Body of pancreas (tissue), 4 donors: ENCODE measurements around the gene OSBPL5.

Experiments used
- POLR2A ChIP-seq, 3 donors: fragments of 450-650 bp; IDR thresholded peaks; one replicate each; pipeline ENCODE4 v1.6.1; 2016; ENCODE audit warnings: antibody characterized with exemption in 3 of 3, mild to moderate bottlenecking in 2 of 3
- TF ChIP-seq, protein P1 (sequence below), 7 experiments: fragments of 450-650 bp in 4 of 7; fragments of 200-600 bp in 3 of 7; sonication (generic) in 3 of 7; IDR thresholded peaks; one replicate each; pipeline ENCODE4 v1.5.1; 2016 to 2019; ENCODE audit warnings: antibody characterized with exemption in 7 of 7

GRCh38 chr11:3123761-3124733 lies 41.1 kb downstream of the OSBPL5 start:
- TF ChIP-seq, protein P1, sequence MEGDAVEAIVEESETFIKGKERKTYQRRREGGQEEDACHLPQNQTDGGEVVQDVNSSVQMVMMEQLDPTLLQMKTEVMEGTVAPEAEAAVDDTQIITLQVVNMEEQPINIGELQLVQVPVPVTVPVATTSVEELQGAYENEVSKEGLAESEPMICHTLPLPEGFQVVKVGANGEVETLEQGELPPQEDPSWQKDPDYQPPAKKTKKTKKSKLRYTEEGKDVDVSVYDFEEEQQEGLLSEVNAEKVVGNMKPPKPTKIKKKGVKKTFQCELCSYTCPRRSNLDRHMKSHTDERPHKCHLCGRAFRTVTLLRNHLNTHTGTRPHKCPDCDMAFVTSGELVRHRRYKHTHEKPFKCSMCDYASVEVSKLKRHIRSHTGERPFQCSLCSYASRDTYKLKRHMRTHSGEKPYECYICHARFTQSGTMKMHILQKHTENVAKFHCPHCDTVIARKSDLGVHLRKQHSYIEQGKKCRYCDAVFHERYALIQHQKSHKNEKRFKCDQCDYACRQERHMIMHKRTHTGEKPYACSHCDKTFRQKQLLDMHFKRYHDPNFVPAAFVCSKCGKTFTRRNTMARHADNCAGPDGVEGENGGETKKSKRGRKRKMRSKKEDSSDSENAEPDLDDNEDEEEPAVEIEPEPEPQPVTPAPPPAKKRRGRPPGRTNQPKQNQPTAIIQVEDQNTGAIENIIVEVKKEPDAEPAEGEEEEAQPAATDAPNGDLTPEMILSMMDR (IDR thresholded peaks at IDR 0.05) = no peak
- no peak for TF ChIP-seq POLR2A (IDR thresholded peaks at IDR 0.05)
